ENCODE data around the gene IFT122.
"Not testable (repeated sequence)": the region's sequence is repeated elsewhere in the genome, so short reads cannot be mapped to it uniquely, and the experiment has no call there.

The IFT122 gene

DNA sequence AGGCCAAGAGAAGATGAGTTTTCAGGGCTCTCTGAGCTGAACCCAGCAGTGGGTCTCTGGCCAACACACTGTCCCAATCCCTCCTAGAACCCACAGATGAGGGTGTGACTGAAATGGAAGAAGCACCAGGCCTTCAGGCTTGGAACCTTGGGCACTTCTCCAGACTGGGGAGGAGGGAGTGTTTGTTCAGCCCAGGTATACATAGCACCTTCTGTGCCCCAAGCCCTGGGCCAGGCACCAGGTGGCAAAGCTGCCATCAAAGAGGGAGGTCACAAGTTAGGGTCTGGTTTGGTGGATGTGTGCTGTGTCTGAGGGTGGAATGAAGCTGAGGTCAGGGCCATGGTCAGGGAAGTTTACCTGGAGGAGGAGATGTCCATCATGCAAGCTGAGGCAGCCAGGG lies 72.6 kb downstream of the IFT122 start:
- DNase-seq (ENCODE audit: low read depth, low spot score), result no peak
- TF ChIP-seq, protein P1, sequence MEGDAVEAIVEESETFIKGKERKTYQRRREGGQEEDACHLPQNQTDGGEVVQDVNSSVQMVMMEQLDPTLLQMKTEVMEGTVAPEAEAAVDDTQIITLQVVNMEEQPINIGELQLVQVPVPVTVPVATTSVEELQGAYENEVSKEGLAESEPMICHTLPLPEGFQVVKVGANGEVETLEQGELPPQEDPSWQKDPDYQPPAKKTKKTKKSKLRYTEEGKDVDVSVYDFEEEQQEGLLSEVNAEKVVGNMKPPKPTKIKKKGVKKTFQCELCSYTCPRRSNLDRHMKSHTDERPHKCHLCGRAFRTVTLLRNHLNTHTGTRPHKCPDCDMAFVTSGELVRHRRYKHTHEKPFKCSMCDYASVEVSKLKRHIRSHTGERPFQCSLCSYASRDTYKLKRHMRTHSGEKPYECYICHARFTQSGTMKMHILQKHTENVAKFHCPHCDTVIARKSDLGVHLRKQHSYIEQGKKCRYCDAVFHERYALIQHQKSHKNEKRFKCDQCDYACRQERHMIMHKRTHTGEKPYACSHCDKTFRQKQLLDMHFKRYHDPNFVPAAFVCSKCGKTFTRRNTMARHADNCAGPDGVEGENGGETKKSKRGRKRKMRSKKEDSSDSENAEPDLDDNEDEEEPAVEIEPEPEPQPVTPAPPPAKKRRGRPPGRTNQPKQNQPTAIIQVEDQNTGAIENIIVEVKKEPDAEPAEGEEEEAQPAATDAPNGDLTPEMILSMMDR (IDR thresholded peaks at IDR 0.05; ENCODE audit: low read depth, low read length), result no peak
- in situ Hi-C loops (cut with HindIII; ENCODE audit: low sequenced_read_pairs), result no loop called here
- H3K4me3 ChIP-seq (ENCODE audit: low read depth, low read length), result no peak overlapping the region

DNA sequence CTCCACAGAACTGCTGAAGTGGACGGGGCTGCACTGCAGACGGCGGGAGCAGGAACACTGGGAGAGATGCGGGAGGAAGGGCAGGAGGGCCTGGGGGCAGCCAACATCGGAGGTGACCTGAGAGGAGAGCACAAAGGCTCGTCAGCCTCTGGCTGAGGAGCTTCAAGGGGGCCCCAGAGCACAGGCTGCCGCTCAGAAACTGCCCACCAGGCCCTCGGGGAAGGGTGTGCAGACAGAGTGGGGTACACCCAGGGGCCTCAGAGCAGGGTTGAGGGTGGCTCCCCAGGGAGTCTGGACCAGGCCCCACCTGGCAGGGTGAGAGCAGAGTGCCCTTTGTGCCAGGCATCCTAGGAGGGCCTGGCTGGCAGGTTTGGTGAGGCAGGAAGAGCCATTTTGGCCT lies 73.7 kb downstream of the IFT122 start:
- in situ Hi-C loops (cut with HindIII; ENCODE audit: low sequenced_read_pairs), result no loop called here
- no peak overlapping the region for H3K4me3 ChIP-seq (ENCODE audit: low read depth, low read length)
- TF ChIP-seq, protein P1 (IDR thresholded peaks at IDR 0.05; ENCODE audit: low read depth, low read length), result no peak
- DNase-seq (ENCODE audit: low read depth, low spot score), result no peak

DNA sequence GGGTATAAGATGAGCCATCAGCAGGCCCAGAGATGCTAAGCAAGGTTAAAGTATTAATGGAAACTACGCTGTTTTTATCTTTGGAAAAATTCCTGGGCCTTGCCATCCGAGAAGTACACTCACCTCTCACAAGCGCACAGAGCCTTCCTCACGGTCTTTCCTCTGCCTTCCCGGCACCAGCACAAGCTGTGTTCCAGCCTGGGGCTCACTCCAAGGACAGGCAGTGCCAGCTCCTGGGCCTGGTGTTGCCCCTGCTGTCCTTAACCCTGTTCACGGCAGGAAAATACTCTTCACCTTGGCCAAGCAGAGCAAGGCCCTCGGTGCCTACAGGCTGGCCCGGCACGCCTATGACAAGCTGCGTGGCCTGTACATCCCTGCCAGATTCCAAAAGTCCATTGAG lies 74.1 kb downstream of the IFT122 start:
- in situ Hi-C loops (cut with HindIII; ENCODE audit: low sequenced_read_pairs), result no loop called here

DNA sequence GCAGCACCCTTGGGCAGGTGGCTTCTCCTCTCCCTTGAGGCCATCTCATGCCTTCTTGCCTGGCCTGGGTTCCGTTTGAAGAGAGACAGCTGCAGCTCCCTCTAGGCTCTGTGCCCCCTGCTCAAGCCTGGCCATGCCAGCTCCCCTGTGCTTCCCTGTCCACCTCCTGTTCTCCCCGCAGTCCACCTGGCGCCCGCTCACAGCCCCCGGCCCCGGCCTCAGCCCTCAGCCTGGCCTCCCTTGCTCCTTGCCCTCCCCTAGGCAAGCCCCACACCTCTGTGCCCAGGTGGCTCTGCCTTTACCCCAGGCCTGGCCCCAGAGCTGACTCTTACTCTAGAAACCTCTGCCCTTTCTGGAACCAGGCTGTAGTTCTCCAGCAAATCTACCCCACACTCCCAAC lies 74.5 kb downstream of the IFT122 start:
- in situ Hi-C loops (cut with HindIII; ENCODE audit: low sequenced_read_pairs), result no loop called here

More for the DNA sequence above, 74.1 kb downstream of the IFT122 start:
- no peak for DNase-seq (ENCODE audit: low read depth, low spot score)
- no peak overlapping the region for H3K4me3 ChIP-seq (ENCODE audit: low read depth, low read length)
- TF ChIP-seq, protein P1 (IDR thresholded peaks at IDR 0.05; ENCODE audit: low read depth, low read length), result no peak

DNA sequence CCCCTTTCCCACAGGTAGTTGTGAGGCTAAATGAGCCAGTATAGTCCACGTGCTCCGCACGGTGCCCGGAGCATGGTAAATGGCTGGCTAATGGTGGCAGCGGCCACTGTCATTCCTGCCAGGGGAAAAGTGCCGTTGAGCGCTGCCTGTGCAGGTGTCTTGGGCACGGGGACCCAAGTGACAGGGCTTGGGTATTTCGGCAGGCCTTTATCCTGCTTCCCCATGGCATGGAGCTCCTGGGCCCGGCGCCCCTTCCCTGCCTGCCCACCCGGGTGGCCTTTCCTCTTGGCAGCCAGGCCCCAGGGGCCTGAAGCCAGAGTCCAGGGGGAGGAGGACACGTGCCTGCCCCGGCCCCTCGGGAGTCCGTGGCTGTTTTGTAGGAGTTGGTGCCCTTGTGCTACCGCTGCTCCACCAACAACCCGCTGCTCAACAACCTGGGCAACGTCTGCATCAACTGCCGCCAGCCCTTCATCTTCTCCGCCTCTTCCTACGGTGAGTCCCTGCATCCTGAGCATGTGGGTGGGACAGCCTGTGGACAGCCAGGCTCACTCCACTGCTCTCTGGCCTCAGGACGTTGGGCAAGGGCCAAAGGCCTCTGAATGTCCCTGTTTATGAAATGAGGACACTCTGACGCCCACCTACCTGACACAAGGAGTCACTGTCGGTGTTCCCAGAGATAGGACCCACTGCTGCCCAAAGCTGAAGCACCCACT lies 75.2 kb downstream of the IFT122 start:
- DNase-seq (ENCODE audit: low read depth, low spot score); H3K4me3 ChIP-seq (ENCODE audit: low read depth, low read length); in situ Hi-C loops (cut with HindIII; ENCODE audit: low sequenced_read_pairs): not testable (repeated sequence)

More for the DNA sequence above, 74.5 kb downstream of the IFT122 start:
- TF ChIP-seq, protein P1 (IDR thresholded peaks at IDR 0.05; ENCODE audit: low read depth, low read length), result no peak
- no peak overlapping the region for H3K4me3 ChIP-seq (ENCODE audit: low read depth, low read length)
- no peak for DNase-seq (ENCODE audit: low read depth, low spot score)

DNA sequence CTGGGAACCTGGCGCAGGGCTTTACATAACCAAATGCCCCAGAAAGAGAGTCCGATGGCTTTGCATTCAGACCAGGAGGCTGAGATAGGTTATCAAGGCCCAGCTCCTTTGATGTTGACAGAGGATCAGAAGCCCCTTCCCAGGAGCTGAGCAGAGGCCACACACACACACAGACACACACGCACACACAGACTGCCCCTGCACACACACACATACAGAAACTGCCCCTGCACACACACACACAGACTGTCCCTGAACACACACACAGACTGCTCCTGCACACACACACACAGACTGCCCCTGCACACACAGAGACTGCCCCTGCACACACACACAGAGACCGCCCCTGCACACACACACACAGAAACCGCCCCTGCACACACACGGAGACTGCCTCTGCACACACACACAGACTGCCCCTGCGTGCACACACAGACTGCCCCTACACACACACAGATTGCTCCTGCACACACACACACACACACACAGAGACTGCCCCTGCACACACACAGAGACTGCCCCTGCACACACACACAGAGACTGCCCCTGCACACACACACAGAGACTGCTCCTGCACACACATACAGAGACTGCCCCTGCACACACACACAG lies 75.9 kb downstream of the IFT122 start:
- DNase-seq (ENCODE audit: low read depth, low spot score); in situ Hi-C loops (cut with HindIII; ENCODE audit: low sequenced_read_pairs); H3K4me3 ChIP-seq (ENCODE audit: low read depth, low read length): not testable (repeated sequence)

DNA sequence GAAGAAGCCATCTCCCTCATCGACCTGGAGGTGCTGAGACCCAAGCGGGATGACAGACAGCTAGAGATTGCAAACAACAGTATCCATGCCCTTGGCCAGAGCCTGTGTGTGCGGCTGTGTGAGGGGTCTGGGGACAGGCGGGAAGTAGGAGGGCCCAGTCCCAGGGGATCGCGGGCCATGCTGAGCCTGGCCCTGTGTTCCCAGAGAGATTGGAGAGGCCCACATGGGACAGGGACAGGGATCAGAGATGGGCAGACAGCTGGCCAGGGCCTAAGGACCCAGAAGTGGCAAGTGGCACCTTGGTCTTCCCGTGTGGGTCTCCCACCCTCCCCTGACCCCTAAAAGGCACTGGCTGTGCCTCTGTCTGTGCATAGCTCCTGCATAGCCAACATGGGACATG lies 77.5 kb downstream of the IFT122 start:
- no peak overlapping the region for H3K4me3 ChIP-seq (ENCODE audit: low read depth, low read length)
- TF ChIP-seq, protein P1 (IDR thresholded peaks at IDR 0.05; ENCODE audit: low read depth, low read length), result no peak
- no peak for DNase-seq (ENCODE audit: low read depth, low spot score)
- in situ Hi-C loops (cut with HindIII; ENCODE audit: low sequenced_read_pairs), result no loop called here
